Liver (tissue), 9 donors: ENCODE results near the gene SORBS2. TPM values are rescaled to one million over a fixed set of nuclear protein-coding genes. Genes with fewer than 3 reads are reported as not detected.

Source experiments
- DNase-seq: peaks from one replicate; pipeline ENCODE4 v3.0.0-alpha.2; 2017; ENCODE audit warnings: low spot score
- H3K27ac ChIP-seq, 2 donors: one replicate each; pipeline ENCODE4 v1.7.0; 2013; ENCODE audit warnings: inconsistent platforms in 2 of 2, low read length in 2 of 2, control low read depth in 1 of 2, low read depth in 1 of 2, mild to moderate bottlenecking in 1 of 2
- H3K27me3 ChIP-seq, 4 donors: one replicate each; pipeline versions ENCODE4 v1.6.1 to v1.7.0; 2013; ENCODE audit warnings: low read length in 3 of 4, inconsistent platforms in 1 of 4, mild to moderate bottlenecking in 1 of 4, moderate library complexity in 1 of 4; ENCODE audit not compliant: control insufficient read depth in 4 of 4, insufficient read depth in 4 of 4
- H3K36me3 ChIP-seq, 4 donors: one replicate each; pipeline versions ENCODE4 v1.6.1 to v1.7.0; 2013; ENCODE audit warnings: low read length in 3 of 4, mild to moderate bottlenecking in 3 of 4, low read depth in 1 of 4, moderate library complexity in 1 of 4; ENCODE audit not compliant: control insufficient read depth in 4 of 4, insufficient read depth in 3 of 4
- H3K4me1 ChIP-seq, 4 donors: one replicate each; pipeline versions ENCODE4 v1.6.1 to v1.7.0; 2013; ENCODE audit warnings: low read length in 3 of 4, mild to moderate bottlenecking in 3 of 4, moderate library complexity in 1 of 4; ENCODE audit not compliant: control insufficient read depth in 4 of 4, insufficient read depth in 4 of 4
- H3K4me3 ChIP-seq, 3 donors: one replicate each; pipeline versions ENCODE4 v1.6.1 to v1.7.0; 2013; ENCODE audit warnings: low read length in 3 of 3, control low read depth in 1 of 3, low read depth in 1 of 3, mild to moderate bottlenecking in 1 of 3
- H3K9ac ChIP-seq, 2 donors: one replicate each; pipeline ENCODE4 v1.7.0; 2013; ENCODE audit warnings: low read length in 2 of 2, mild to moderate bottlenecking in 2 of 2, moderate library complexity in 2 of 2, control low read depth in 1 of 2, low read depth in 1 of 2
- H3K9me3 ChIP-seq, 4 donors: one replicate each; pipeline versions ENCODE4 v1.6.1 to v1.7.0; 2013; ENCODE audit warnings: low read length in 3 of 4; ENCODE audit not compliant: control insufficient read depth in 4 of 4
- ATF3 ChIP-seq: IDR thresholded peaks from 2 replicates; pipeline ENCODE4 v1.6.1; 2016; ENCODE audit warnings: antibody characterized with exemption
- EGR1 ChIP-seq, 2 donors: IDR thresholded peaks; 2 replicates each; pipeline ENCODE4 v1.6.1; 2016 to 2018; ENCODE audit warnings: antibody characterized with exemption in 2 of 2, low read depth in 2 of 2
- FOXA2 ChIP-seq: IDR thresholded peaks from 2 replicates; pipeline ENCODE4 v1.6.1; 2016; ENCODE audit warnings: antibody characterized with exemption
- GABPA ChIP-seq, 2 donors: IDR thresholded peaks in 1 of 2; conservative IDR thresholded peaks in 1 of 2; 2 replicates each; pipeline ENCODE4 v1.6.1; 2016; ENCODE audit warnings: antibody characterized with exemption in 2 of 2, mild to moderate bottlenecking in 1 of 2, moderate library complexity in 1 of 2
- HNF4A ChIP-seq, 2 donors: conservative IDR thresholded peaks; 2 replicates each; pipeline ENCODE4 v1.6.1; 2016; ENCODE audit warnings: antibody characterized with exemption in 2 of 2, mild to moderate bottlenecking in 2 of 2
- JUND ChIP-seq, 2 donors: IDR thresholded peaks; 2 replicates each; pipeline ENCODE4 v1.6.1; 2016; ENCODE audit warnings: antibody characterized with exemption in 2 of 2
- NR2F2 ChIP-seq: IDR thresholded peaks from 2 replicates; pipeline ENCODE4 v1.6.1; 2016; ENCODE audit warnings: antibody characterized with exemption
- RAD21 ChIP-seq, 2 donors: IDR thresholded peaks; 2 replicates each; pipeline ENCODE4 v1.6.1; 2016; ENCODE audit warnings: antibody characterized with exemption in 2 of 2, mild to moderate bottlenecking in 2 of 2
- RXRA ChIP-seq, 2 donors: IDR thresholded peaks; 2 replicates each; pipeline ENCODE4 v1.6.1; 2017 to 2018; ENCODE audit warnings: antibody characterized with exemption in 2 of 2, mild to moderate bottlenecking in 1 of 2
- SP1 ChIP-seq: IDR thresholded peaks from 2 replicates; pipeline ENCODE4 v1.6.1; 2018; ENCODE audit warnings: antibody characterized with exemption, mild to moderate bottlenecking
- TAF1 ChIP-seq: conservative IDR thresholded peaks from 2 replicates; pipeline ENCODE4 v1.6.1; 2016; ENCODE audit warnings: antibody characterized with exemption, mild to moderate bottlenecking
- YY1 ChIP-seq: IDR thresholded peaks from 2 replicates; pipeline ENCODE4 v1.6.1; 2016; ENCODE audit warnings: antibody characterized with exemption, mild to moderate bottlenecking
- ZBTB33 ChIP-seq: IDR thresholded peaks from 2 replicates; pipeline ENCODE4 v1.6.1; 2016; ENCODE audit warnings: antibody characterized with exemption
- WGBS: extraction: QIAGEN DNeasy Blood & Tissue Kit; methylation state at CpG from one replicate; pipeline ENCODE4 v1.1.7; 2013; 5-methylcytosine and 5-hydroxymethylcytosine counted together
- polyA plus RNA-seq, 2 donors: library from polyadenylated mRNA; stranded (reverse) in 1 of 2; unstranded in 1 of 2; fragments of 200-250 nt in 1 of 2; fragments of >200 nt in 1 of 2; fragmentation: Nextera tagmentation in 1 of 2; extraction: Ambion mirVana in 1 of 2; gene quantifications; one replicate each; pipeline versions ENCODE4 v1.2.1 to v1.2.3, GENCODE V29; 2013 to 2015
- total RNA-seq, 2 donors: library from RNA; depleted of rRNA; stranded (reverse); fragments of >200 nt; gene quantifications; one replicate each; pipeline ENCODE4 v1.2.3, GENCODE V29; 2014
- TF ChIP-seq, protein P1 (sequence below): IDR thresholded peaks from 2 replicates; pipeline ENCODE4 v1.6.1; 2016; ENCODE audit warnings: antibody characterized with exemption, mild to moderate bottlenecking
- TF ChIP-seq, protein P2 (sequence below): IDR thresholded peaks from 2 replicates; pipeline ENCODE4 v1.6.1; 2016; ENCODE audit warnings: antibody characterized with exemption
- donor health status: healthy.
- donor health status: healthy.
- donor health status: healthy.
- donor health status: healthy.
- donor health status: healthy.

The SORBS2 gene
- total and polyA plus RNA-seq, 4 donors: 23.3 to 136 (median 59.6) TPM

DNA sequence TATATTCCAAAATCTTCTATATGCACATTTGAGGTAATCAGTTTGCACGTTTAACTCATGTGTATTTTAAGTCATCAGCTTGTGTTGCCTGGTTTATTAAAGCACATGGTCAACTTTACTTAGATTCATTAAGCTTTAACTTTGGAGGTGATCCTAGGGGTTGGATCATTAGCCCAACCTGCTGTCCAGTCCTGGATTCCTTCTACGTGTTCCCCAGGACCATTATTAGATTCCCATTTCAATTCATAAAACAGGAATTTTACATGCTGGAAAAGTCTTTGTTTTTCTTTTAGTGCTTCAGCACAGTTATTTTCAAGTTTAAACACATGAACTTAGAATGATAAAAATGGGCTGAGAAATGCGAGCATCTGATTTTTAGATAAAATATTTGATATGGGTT is 132.5 kb downstream of the SORBS2 start:
- no peaks in the 10 kb centered on the region for H3K9me3 ChIP-seq
- no peaks in the 10 kb centered on the region for H3K27me3 ChIP-seq
- no peak for TF ChIP-seq ATF3
- TF ChIP-seq RXRA (IDR thresholded peaks at IDR 0.05): peak in 1 of 2 donors; percentile 19
- TF ChIP-seq, protein P1, sequence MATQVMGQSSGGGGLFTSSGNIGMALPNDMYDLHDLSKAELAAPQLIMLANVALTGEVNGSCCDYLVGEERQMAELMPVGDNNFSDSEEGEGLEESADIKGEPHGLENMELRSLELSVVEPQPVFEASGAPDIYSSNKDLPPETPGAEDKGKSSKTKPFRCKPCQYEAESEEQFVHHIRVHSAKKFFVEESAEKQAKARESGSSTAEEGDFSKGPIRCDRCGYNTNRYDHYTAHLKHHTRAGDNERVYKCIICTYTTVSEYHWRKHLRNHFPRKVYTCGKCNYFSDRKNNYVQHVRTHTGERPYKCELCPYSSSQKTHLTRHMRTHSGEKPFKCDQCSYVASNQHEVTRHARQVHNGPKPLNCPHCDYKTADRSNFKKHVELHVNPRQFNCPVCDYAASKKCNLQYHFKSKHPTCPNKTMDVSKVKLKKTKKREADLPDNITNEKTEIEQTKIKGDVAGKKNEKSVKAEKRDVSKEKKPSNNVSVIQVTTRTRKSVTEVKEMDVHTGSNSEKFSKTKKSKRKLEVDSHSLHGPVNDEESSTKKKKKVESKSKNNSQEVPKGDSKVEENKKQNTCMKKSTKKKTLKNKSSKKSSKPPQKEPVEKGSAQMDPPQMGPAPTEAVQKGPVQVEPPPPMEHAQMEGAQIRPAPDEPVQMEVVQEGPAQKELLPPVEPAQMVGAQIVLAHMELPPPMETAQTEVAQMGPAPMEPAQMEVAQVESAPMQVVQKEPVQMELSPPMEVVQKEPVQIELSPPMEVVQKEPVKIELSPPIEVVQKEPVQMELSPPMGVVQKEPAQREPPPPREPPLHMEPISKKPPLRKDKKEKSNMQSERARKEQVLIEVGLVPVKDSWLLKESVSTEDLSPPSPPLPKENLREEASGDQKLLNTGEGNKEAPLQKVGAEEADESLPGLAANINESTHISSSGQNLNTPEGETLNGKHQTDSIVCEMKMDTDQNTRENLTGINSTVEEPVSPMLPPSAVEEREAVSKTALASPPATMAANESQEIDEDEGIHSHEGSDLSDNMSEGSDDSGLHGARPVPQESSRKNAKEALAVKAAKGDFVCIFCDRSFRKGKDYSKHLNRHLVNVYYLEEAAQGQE: peak; percentile 96
- H3K4me1 ChIP-seq: peaks cover 1 to 12% (median 6%) of the 10 kb centered on the region in 4 donors
- peaks cover 2 to 30% (median 16%) of the 10 kb centered on the region in 4 donors for H3K36me3 ChIP-seq
- no peak for DNase-seq
- peak overlapping the region in 1 of 2 donors; percentile 11 for H3K27ac ChIP-seq
- 55% methylated on average over 3 of the region's 3 CpGs for WGBS
- H3K9ac ChIP-seq: no peak overlapping the region
- H3K4me3 ChIP-seq: no peak overlapping the region

- Histone ChIP-seq H3K27ac (no peak overlapping the region), H3K4me1 (peaks cover 0 to 3% (median under 1%) of the 10 kb centered on the region in 4 donors), H3K27me3 (no peaks in the 10 kb centered on the region), H3K4me3 (no peak overlapping the region), H3K9ac (no peak overlapping the region), H3K9me3 (no peaks in the 10 kb centered on the region), H3K36me3 (peaks cover 2 to 31% (median 16%) of the 10 kb centered on the region in 4 donors)
- WGBS: 96% methylated on average over 1 of the region's 1 CpG
- no peak for DNase-seq
- no peak for TF ChIP-seq YY1
- TF ChIP-seq, protein P2, sequence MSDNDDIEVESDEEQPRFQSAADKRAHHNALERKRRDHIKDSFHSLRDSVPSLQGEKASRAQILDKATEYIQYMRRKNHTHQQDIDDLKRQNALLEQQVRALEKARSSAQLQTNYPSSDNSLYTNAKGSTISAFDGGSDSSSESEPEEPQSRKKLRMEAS: no peak
- TF ChIP-seq NR2F2: no peak
- TF ChIP-seq TAF1: no peak
- no peak for TF ChIP-seq FOXA2
- no peak for TF ChIP-seq RAD21 (IDR thresholded peaks at IDR 0.05)
- no peak for TF ChIP-seq EGR1 (IDR thresholded peaks at IDR 0.05; ENCODE audit: low read depth in 2 of 2)
- no peak for TF ChIP-seq JUND (IDR thresholded peaks at IDR 0.05)
Observed at GRCh38 chr4:185677637-185678314, 134.2 kb downstream of the SORBS2 start.

- no peaks in the 10 kb centered on the region for H3K9me3 ChIP-seq
- 67% methylated on average over 4 of the region's 4 CpGs for WGBS
- H3K4me3 ChIP-seq: no peak overlapping the region
- H3K4me1 ChIP-seq: no peaks in the 10 kb centered on the region
- TF ChIP-seq HNF4A (conservative IDR thresholded peaks at IDR 0.05) (no peak), ATF3 (no peak), NR2F2 (no peak), YY1 (no peak), ZBTB33 (no peak), EGR1 (IDR thresholded peaks at IDR 0.05; ENCODE audit: low read depth in 2 of 2) (no peak), JUND (IDR thresholded peaks at IDR 0.05) (no peak), GABPA (IDR thresholded peaks at IDR 0.05 in 1 of 2, conservative IDR thresholded peaks at IDR 0.05 in 1 of 2) (no peak), SP1 (no peak), RAD21 (IDR thresholded peaks at IDR 0.05) (no peak), TAF1 (no peak)
- TF ChIP-seq, protein P2: no peak
- TF ChIP-seq, protein P1: no peak
- H3K27me3 ChIP-seq: no peaks in the 10 kb centered on the region
- peaks cover 2 to 45% (median 18%) of the 10 kb centered on the region in 4 donors for H3K36me3 ChIP-seq
- DNase-seq: no peak
- no peak overlapping the region for H3K27ac ChIP-seq
- H3K9ac ChIP-seq: no peak overlapping the region
Observed at GRCh38 chr4:185672618-185673017, 139.4 kb downstream of the SORBS2 start.
